HEK293 (cell line): ENCODE data around the gene PTPRN2.

ENCODE experiments used
- CTCF ChIA-PET: fragments of 350-600 bp; formaldehyde crosslinking; extraction: SDS; loops from one replicate; lab custom pipeline; 2021; ENCODE audit warnings: antibody characterized with exemption; lab: Yijun Ruan, JAX
- POLR2A ChIA-PET: fragments of 300-600 bp; formaldehyde crosslinking; extraction: SDS; loops from one replicate; lab custom pipeline; 2020; ENCODE audit warnings: antibody characterized with exemption, inconsistent platforms; lab: Yijun Ruan, JAX
- H3K27ac ChIP-seq: fragments of 200-500 bp; sonication (Bioruptor generic); 2 replicates; pipeline ENCODE4 v1.5.1; 2014; ENCODE audit warnings: low read depth, low read length, control low read depth, inconsistent platforms; ENCODE audit errors: extremely low read depth
- H3K36me3 ChIP-seq, 2 experiments: fragments of 200-500 bp in 1 of 2; sonication (Bioruptor generic) in 1 of 2; 1 replicate in 1 of 2; 2 replicates in 1 of 2; pipeline ENCODE4 v1.5.1; 2014 to 2017; ENCODE audit warnings: inconsistent platforms in 2 of 2, low read length in 2 of 2; ENCODE audit not compliant: control insufficient read depth in 2 of 2, insufficient read depth in 1 of 2
- H3K4me1 ChIP-seq: fragments of 200-500 bp; sonication (Bioruptor generic); 2 replicates; pipeline ENCODE4 v1.5.1; 2014; ENCODE audit warnings: mild to moderate bottlenecking, low read length, inconsistent platforms; ENCODE audit not compliant: control insufficient read depth, insufficient read depth
- H3K4me3 ChIP-seq: 2 replicates; pipeline ENCODE4 v1.5.1; 2011; ENCODE audit warnings: low read depth, mild to moderate bottlenecking, control low read depth, low read length, moderate library complexity
- H3K9me3 ChIP-seq: fragments of 200-500 bp; sonication (Bioruptor generic); 2 replicates; pipeline ENCODE4 v1.5.1; 2014; ENCODE audit warnings: low read depth, low read length, inconsistent platforms; ENCODE audit not compliant: control insufficient read depth, insufficient read depth
- HOXD13 ChIP-seq: sonication (generic); formaldehyde crosslinking; IDR thresholded peaks from 2 replicates; pipeline ENCODE4 v1.8.0; 2022; ENCODE audit warnings: missing genetic modification reagents, borderline replicate concordance
- KLF17 ChIP-seq: fragments of 450-650 bp; formaldehyde crosslinking; IDR thresholded peaks from 2 replicates; pipeline ENCODE4 v1.5.1; 2016; ENCODE audit warnings: missing biosample characterization, missing genetic modification characterization
- MEIS1 ChIP-seq: sonication (generic); formaldehyde crosslinking; IDR thresholded peaks from 2 replicates; pipeline ENCODE4 v1.8.1; 2022; ENCODE audit warnings: missing genetic modification reagents, mild to moderate bottlenecking, borderline replicate concordance
- PRDM2 ChIP-seq: fragments of 450-650 bp; formaldehyde crosslinking; IDR thresholded peaks from 2 replicates; pipeline ENCODE4 v1.5.1; 2016; ENCODE audit warnings: missing biosample characterization, missing genetic modification characterization, borderline replicate concordance
- REPIN1 ChIP-seq: fragments of 450-650 bp; formaldehyde crosslinking; IDR thresholded peaks from 2 replicates; pipeline ENCODE4 v1.5.1; 2017; ENCODE audit warnings: missing biosample characterization, missing genetic modification characterization, low read depth
- SP3 ChIP-seq: fragments of 450-650 bp; formaldehyde crosslinking; IDR thresholded peaks from 2 replicates; pipeline ENCODE4 v1.5.1; 2016; ENCODE audit warnings: missing biosample characterization, missing genetic modification characterization
- TSHZ1 ChIP-seq: fragments of 450-650 bp; formaldehyde crosslinking; IDR thresholded peaks from 2 replicates; pipeline ENCODE4 v1.5.1; 2016; ENCODE audit warnings: missing biosample characterization, missing genetic modification characterization, borderline replicate concordance
- YY1 ChIP-seq: fragments of 450-650 bp; formaldehyde crosslinking; IDR thresholded peaks from 2 replicates; pipeline ENCODE4 v1.5.1; 2018; ENCODE audit warnings: missing biosample characterization, missing genetic modification characterization
- ZNF114 ChIP-seq: fragments of 450-650 bp; formaldehyde crosslinking; IDR thresholded peaks from 2 replicates; pipeline ENCODE4 v1.5.0; 2017; ENCODE audit warnings: missing biosample characterization, missing genetic modification characterization
- ZNF155 ChIP-seq: fragments of 450-650 bp; formaldehyde crosslinking; IDR thresholded peaks from 2 replicates; pipeline ENCODE4 v1.5.1; 2016; ENCODE audit warnings: missing biosample characterization, missing genetic modification characterization
- ZNF175 ChIP-seq: fragments of 450-650 bp; formaldehyde crosslinking; IDR thresholded peaks from 2 replicates; pipeline ENCODE4 v1.5.1; 2016; ENCODE audit warnings: missing biosample characterization, missing genetic modification characterization
- ZNF211 ChIP-seq: fragments of 450-650 bp; formaldehyde crosslinking; IDR thresholded peaks from 2 replicates; pipeline ENCODE4 v1.5.1; 2016; ENCODE audit warnings: low read depth, missing biosample characterization, missing genetic modification characterization
- ZNF280C ChIP-seq: fragments of 450-650 bp; formaldehyde crosslinking; IDR thresholded peaks from 2 replicates; pipeline ENCODE4 v1.5.1; 2016; ENCODE audit warnings: missing biosample characterization, missing genetic modification characterization
- ZNF292 ChIP-seq: fragments of 450-650 bp; formaldehyde crosslinking; IDR thresholded peaks from 2 replicates; pipeline ENCODE4 v1.5.1; 2016; ENCODE audit warnings: low read depth, missing biosample characterization, missing genetic modification characterization, borderline replicate concordance
- ZNF391 ChIP-seq: fragments of 450-650 bp; formaldehyde crosslinking; IDR thresholded peaks from 2 replicates; pipeline ENCODE4 v1.5.1; 2016; ENCODE audit warnings: low read depth, missing biosample characterization, missing genetic modification characterization, borderline replicate concordance
- ZNF416 ChIP-seq: fragments of 450-650 bp; formaldehyde crosslinking; IDR thresholded peaks from 2 replicates; pipeline ENCODE4 v1.5.1; 2016; ENCODE audit warnings: missing biosample characterization, missing genetic modification characterization
- ZNF514 ChIP-seq: fragments of 450-650 bp; formaldehyde crosslinking; IDR thresholded peaks from 2 replicates; pipeline ENCODE4 v1.5.1; 2016; ENCODE audit warnings: missing biosample characterization, missing genetic modification characterization
- ZNF518A ChIP-seq: fragments of 450-650 bp; formaldehyde crosslinking; conservative IDR thresholded peaks from 2 replicates; pipeline ENCODE4 v1.5.1; 2016; ENCODE audit warnings: low read depth, missing biosample characterization, missing genetic modification characterization
- ZNF747 ChIP-seq: fragments of 450-650 bp; formaldehyde crosslinking; IDR thresholded peaks from 2 replicates; pipeline ENCODE4 v1.5.1; 2016; ENCODE audit warnings: missing biosample characterization, missing genetic modification characterization

The PTPRN2 gene

GRCh38 chr7:158302274-158303070, 285.2 kb downstream of the PTPRN2 start:
- Histone ChIP-seq H3K36me3 (no peaks in the 10 kb centered on the region), H3K4me3 (no peak overlapping the region), H3K27ac (no peak overlapping the region), H3K4me1 (no peaks in the 10 kb centered on the region), H3K9me3 (no peaks in the 10 kb centered on the region)
- ChIA-PET POLR2A (no interaction called here), CTCF (interaction anchor here (0.6 kb wide), 2 partner anchors 17 to 1474 kb away, joined by 3 read pairs; no protein-coding TSS in a partner anchor)
- no peak for TF ChIP-seq ZNF280C
- no peak for TF ChIP-seq TSHZ1
- no peak for TF ChIP-seq KLF17 (tag by site-specific recombination)
- TF ChIP-seq YY1 (tag by site-specific recombination): no peak
- no peak for TF ChIP-seq ZNF518A (tag by site-specific recombination)
- TF ChIP-seq ZNF416 (tag by site-specific recombination): no peak
- no peak for TF ChIP-seq ZNF514 (tag by site-specific recombination)
- TF ChIP-seq ZNF747: no peak
- TF ChIP-seq ZNF155: no peak
- no peak for TF ChIP-seq ZNF175 (tag by site-specific recombination)
- no peak for TF ChIP-seq MEIS1 (CRISPR knock-in tag)
- no peak for TF ChIP-seq REPIN1 (tag by site-specific recombination)
- no peak for TF ChIP-seq ZNF292
- no peak for TF ChIP-seq ZNF211 (tag by site-specific recombination)
- no peak for TF ChIP-seq ZNF391 (tag by site-specific recombination)
- TF ChIP-seq ZNF114 (tag by site-specific recombination): no peak
- no peak for TF ChIP-seq PRDM2 (tag by site-specific recombination)
- no peak for TF ChIP-seq HOXD13 (CRISPR knock-in tag)
- TF ChIP-seq SP3: no peak
